ENCODE data around the gene B3GALT4.

The B3GALT4 gene

GRCh38 chr6:33292996-33293682 lies 16.2 kb downstream of the B3GALT4 start:
- DNase-seq, result no peak

DNA sequence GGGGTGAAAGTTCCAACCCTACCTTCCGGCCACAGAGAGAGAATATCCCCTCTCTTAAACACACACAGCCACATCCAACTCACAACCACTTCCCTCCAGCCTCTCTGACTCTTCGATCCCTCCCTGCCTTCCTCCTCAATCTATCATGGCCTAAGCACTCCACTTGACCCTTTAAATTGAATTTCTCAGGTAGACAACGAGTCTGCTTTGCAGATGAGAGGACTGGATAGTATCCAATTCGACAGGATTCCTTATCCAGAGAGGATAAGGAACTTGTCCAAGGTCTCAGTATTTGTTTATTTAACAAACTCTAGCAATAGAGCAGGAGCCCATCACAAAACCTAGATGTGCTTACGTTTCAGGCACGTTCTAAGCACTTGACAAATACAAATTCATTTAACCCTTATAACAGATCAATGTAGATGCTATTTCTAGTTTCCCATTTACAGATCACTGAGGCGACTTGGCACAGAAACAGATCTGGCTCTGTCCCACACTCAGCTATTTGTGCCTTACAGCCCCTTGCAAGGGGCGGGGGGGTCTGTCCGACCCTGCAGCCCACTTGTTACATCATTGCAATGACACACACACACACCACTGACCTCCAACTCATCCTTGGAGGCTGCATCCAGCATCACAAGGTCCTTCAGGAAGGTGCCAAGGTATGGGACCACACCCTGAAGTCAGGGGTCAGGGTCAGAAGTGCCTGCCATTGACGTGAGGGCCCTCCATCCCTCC lies 17.3 kb downstream of the B3GALT4 start:
- no peak for DNase-seq

GRCh38 chr6:33295621-33296369 lies 18.9 kb downstream of the B3GALT4 start:
- DNase-seq, result no peak

GRCh38 chr6:33296797-33297405 lies 20.0 kb downstream of the B3GALT4 start:
- DNase-seq, result no peak

GRCh38 chr6:33297406-33297955 lies 20.6 kb downstream of the B3GALT4 start:
- no peak for DNase-seq

DNA sequence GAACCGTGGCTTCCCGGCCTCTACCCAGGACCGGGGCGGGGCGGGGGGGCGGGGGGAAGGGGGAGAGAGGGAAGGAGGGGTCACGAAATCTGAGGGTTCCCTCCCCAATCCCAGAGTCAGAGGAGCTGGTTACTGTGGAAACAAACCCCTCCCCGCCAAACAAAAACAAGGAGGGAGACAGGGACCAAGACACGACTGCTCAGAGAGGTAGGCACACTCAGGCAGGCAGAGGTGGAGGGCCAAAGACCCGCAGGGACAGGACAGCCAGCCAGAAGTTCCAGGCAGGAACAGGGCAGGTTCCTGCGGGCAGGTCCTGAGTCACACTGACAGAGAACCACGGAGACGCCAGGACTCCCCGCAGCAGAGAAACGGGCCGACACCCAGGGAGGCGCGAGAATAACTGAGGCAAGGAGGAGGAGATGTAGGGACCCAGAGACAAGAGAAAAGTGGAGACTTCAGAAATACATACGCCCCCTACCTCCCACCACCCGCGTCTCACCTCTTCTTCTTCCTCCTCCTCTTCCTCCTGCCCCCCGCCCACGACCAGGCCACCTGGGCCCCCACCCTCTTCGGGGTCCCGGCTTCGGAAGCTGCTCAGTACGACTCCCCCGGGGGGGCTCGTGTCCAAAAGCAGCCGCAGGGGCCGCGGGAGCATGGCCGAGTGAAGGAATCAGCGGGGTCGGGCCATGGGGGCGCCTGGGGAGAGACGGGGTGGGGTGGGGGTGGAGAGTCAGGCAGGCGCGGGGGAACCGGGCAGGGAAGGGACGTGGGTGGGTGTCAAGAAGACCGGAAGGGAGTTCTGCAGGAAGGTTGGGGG lies 21.2 kb downstream of the B3GALT4 start:
- DNase-seq, result no peak

DNA sequence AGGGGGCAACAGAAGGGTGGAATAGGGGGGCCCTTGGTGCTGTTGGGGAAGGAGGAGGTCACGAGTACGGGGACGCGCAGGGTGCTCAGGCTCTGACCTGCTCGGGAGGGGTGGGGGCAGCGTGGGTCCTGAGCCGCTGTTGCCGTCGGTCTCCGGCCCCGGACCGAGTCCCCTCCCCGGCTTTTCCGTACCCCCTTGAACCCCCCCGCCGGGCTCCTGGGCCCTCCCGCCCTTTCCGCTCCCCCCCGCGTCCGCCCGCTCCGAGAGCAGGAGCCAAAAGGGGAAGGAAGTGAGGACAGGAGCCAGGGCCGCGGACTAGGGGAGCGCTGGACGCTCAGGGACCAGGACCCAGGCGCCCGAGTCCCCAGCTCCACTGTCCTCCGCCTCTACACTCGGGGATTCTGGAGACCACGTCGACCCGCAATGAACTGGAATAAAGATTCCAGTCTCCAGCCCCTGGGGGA lies 21.9 kb downstream of the B3GALT4 start, which contains the start of gene RGL2:
Gene RGL2, minus strand, starts transcription at position 170 of the 464 bp plus-strand sequence. CDS start 332 bp downstream, outside the sequence.
- DNase-seq, result no peak

GRCh38 chr6:33299237-33299944 lies 22.5 kb downstream of the B3GALT4 start:
- DNase-seq, result peak; percentile 61

- no peak for DNase-seq
Measured at GRCh38 chr6:33301877-33302276, 25.0 kb downstream of the B3GALT4 start.

DNA sequence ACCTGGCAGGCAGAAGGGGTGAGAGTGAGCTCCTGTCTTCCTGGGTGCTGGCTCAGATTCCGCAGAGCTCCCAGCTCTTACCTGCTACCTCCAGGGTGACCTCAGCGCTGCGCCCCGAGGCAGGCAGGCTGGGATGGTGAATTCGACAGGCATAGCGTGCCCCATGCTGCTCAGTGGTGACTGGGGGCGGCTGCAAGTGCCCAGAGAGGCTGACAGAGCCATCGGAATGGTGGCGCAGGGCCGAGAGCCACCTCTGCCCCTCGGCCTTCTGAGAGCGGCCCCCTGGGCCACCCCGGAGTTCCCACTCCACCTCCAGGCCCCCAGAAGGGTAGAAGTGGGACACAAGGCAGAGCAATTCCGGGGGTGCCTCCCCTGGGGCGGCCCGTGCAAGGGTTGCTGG lies 27.3 kb downstream of the B3GALT4 start:
- no peak for DNase-seq

- DNase-seq, result no peak
Measured at GRCh38 chr6:33305052-33305451, 28.1 kb downstream of the B3GALT4 start.

- no peak for DNase-seq
Measured at GRCh38 chr6:33306356-33306755, 29.4 kb downstream of the B3GALT4 start.

- DNase-seq, result peak; percentile 76
Measured at GRCh38 chr6:33312361-33313104, 35.6 kb downstream of the B3GALT4 start.

GRCh38 chr6:33313105-33313708 lies 36.3 kb downstream of the B3GALT4 start:
- DNase-seq, result no peak

- no peak for DNase-seq
Measured at GRCh38 chr6:33313709-33314514, 37.0 kb downstream of the B3GALT4 start, which contains the start of gene TAPBP. TSS of gene TAPBP (minus strand) at chr6:33314078. CDS start at chr6:33314041, 37 bp downstream.

DNA sequence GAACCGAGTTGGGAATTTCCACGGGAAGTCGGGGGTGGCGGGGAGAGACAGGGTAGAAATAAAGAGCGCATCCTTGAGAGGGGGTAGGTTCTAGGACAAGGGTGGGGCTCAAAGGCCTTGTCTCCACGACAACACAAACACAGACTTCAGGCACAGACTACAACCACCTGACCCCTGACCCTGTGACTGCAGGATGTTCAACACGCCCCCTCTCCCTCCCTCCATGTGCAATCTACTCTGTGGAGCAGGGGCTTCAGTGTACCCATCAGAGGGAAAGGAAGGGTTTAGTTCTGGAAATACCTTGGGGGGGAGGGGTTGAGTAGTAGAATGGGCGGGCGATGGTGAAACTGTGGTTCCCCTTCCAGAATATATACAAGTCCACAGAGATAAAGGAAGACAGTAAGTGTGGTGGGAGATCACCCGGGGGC lies 37.6 kb downstream of the B3GALT4 start:
- no peak for DNase-seq

DNA sequence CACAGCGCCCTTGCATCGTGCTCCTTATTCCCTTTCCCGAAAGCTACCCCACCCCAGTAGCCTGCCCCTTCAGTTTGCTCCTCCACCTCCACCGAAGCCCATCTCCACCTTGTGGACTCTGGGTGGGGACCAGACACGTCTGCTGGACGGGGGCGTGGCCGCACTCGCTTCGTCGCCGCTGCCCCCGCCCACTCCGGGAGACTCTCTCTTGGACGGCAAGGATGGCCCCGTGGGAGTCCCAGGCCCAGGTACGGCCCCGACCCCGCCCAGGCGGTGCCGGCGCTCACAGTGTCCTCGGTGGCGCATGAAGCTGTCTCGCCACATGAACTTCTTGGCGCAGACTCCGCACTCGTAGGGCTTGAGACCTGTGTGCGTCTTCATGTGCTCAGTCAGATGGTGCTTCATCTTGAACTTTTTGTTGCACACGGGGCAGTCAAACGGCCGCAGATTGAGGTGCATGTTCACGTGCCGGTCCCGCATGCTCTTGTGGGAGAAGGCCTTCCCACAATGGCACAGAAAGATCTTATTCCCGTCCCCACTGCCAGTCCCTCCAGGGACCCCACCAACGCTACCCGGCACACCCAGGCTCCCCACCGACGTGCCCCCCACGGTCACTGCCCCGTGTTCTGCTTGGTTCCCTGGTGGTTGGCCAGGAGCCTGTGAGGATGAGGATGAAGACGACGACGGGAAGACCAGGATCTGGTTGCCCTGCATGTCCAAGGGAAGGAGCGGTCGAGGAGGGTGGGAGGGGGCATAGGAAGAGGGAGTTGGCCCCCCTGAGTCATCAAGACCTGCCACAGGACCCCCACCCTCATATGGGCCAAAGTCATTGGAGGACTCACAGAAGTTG lies 38.2 kb downstream of the B3GALT4 start:
- no peak for DNase-seq

Data from NCI-H187 treated with DMSO at 0.1 percent for 48 hours (cell line).